Measurements from ENCODE around the gene HSPA1A.
A peak's percentile ranks its signal among the peaks of the same experiment; 100 is the strongest.

DNA sequence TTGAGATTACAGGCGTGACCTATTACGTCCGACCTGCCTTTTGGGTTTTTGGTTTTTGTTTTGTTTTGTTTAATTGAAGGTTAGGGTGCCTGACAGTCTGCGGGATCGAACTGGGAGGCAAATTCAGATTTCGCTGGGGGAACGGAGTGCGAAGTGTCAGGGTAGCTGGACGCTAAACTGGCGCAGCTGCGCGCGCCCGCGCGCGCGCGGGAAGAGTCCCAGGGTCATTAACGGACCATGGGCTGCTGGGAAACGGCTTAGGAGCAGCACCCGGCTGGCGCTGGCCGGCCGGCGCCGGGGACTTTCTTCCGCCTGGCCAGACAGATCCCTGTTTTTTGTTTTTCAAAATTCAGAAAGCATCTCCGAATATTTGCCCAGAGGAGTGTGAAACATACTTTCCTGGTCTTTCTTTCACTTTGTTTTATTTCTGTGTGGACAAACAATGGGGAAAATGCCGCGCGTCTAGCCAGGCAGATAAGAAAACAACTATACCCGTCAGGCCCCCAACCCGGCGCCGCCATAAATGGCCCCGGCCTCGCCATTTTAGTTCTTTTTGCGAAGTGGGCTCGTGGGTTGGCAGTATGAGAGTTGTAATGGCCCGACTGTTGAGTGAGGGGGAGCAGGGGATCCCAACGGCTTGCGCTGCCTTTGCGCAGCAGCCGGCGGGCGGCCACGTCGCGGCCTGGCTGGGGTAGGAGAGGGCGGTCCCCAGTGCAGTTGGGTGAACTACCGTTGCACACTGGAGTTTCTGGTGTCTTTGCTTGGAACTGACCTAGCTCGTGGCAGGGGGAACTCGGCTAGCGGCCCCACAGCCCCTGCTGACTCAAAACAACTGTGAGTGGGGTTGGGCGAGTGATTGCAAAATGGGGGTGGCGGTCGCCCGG is 19.3 kb downstream of the HSPA1A start:
- TF ChIP-seq, protein P1, sequence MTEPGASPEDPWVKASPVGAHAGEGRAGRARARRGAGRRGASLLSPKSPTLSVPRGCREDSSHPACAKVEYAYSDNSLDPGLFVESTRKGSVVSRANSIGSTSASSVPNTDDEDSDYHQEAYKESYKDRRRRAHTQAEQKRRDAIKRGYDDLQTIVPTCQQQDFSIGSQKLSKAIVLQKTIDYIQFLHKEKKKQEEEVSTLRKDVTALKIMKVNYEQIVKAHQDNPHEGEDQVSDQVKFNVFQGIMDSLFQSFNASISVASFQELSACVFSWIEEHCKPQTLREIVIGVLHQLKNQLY (CRISPR knock-in tag; IDR thresholded peaks at IDR 0.05): no peak
- TF ChIP-seq, protein P2, sequence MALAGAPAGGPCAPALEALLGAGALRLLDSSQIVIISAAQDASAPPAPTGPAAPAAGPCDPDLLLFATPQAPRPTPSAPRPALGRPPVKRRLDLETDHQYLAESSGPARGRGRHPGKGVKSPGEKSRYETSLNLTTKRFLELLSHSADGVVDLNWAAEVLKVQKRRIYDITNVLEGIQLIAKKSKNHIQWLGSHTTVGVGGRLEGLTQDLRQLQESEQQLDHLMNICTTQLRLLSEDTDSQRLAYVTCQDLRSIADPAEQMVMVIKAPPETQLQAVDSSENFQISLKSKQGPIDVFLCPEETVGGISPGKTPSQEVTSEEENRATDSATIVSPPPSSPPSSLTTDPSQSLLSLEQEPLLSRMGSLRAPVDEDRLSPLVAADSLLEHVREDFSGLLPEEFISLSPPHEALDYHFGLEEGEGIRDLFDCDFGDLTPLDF (CRISPR knock-in tag; IDR thresholded peaks at IDR 0.05): peak; percentile 49; the same call in 1 of the 2 replicates
- TF ChIP-seq, protein P3, sequence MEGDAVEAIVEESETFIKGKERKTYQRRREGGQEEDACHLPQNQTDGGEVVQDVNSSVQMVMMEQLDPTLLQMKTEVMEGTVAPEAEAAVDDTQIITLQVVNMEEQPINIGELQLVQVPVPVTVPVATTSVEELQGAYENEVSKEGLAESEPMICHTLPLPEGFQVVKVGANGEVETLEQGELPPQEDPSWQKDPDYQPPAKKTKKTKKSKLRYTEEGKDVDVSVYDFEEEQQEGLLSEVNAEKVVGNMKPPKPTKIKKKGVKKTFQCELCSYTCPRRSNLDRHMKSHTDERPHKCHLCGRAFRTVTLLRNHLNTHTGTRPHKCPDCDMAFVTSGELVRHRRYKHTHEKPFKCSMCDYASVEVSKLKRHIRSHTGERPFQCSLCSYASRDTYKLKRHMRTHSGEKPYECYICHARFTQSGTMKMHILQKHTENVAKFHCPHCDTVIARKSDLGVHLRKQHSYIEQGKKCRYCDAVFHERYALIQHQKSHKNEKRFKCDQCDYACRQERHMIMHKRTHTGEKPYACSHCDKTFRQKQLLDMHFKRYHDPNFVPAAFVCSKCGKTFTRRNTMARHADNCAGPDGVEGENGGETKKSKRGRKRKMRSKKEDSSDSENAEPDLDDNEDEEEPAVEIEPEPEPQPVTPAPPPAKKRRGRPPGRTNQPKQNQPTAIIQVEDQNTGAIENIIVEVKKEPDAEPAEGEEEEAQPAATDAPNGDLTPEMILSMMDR (IDR thresholded peaks at IDR 0.05): no peak
- TF ChIP-seq, protein P4, sequence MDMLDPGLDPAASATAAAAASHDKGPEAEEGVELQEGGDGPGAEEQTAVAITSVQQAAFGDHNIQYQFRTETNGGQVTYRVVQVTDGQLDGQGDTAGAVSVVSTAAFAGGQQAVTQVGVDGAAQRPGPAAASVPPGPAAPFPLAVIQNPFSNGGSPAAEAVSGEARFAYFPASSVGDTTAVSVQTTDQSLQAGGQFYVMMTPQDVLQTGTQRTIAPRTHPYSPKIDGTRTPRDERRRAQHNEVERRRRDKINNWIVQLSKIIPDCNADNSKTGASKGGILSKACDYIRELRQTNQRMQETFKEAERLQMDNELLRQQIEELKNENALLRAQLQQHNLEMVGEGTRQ (CRISPR knock-in tag; IDR thresholded peaks at IDR 0.05): no peak
- TF ChIP-seq JUN (CRISPR knock-in tag; IDR thresholded peaks at IDR 0.05): no peak

Measured in WTC11 (cell line).